PC-3 (cell line): Measurements from ENCODE around the gene FSTL1.

Experiments used
- CTCF ChIP-seq: fragments of 300-600 bp; sonication (generic); conservative IDR thresholded peaks from 2 replicates; pipeline ENCODE4 v1.5.1; 2017; ENCODE audit warnings: antibody characterized with exemption, low read depth, mild to moderate bottlenecking, low read length
- EZH2phosphoT487 ChIP-seq: fragments of 300-600 bp; sonication (generic); IDR thresholded peaks from 2 replicates; pipeline ENCODE4 v1.6.1; 2018; ENCODE audit warnings: mild to moderate bottlenecking, antibody characterized with exemption, low read length, borderline replicate concordance

- TF ChIP-seq CTCF = no peak
- no peak for TF ChIP-seq EZH2phosphoT487
Observed at GRCh38 chr3:120421926-120422325, 28.9 kb downstream of the FSTL1 start.
